ENCODE results near the gene FRMD4A.
A peak's percentile ranks its signal among the peaks of the same experiment; 100 is the strongest.
"Not testable (repeated sequence)": the region's sequence is repeated elsewhere in the genome, so short reads cannot be mapped to it uniquely, and the experiment has no call there.

The FRMD4A gene

GRCh38 chr10:14135196-14135595 lies 195.5 kb downstream of the FRMD4A start:
- DNase-seq: not testable (repeated sequence)

- DNase-seq: no peak
These were observed 196.4 kb downstream of the FRMD4A start for GRCh38 chr10:14134275-14134674.

- no peak for DNase-seq
These were observed 199.3 kb downstream of the FRMD4A start for GRCh38 chr10:14131261-14131960.

- no peak for DNase-seq
These were observed 201.0 kb downstream of the FRMD4A start for GRCh38 chr10:14129770-14130169.

- DNase-seq: no peak
These were observed 202.2 kb downstream of the FRMD4A start for GRCh38 chr10:14128519-14128918.

- DNase-seq: no peak
These were observed 203.9 kb downstream of the FRMD4A start for GRCh38 chr10:14126697-14127440.

- no peak for DNase-seq
These were observed 205.2 kb downstream of the FRMD4A start for GRCh38 chr10:14125564-14125963.

- DNase-seq: no peak
These were observed 205.8 kb downstream of the FRMD4A start for GRCh38 chr10:14124941-14125340.

GRCh38 chr10:14123139-14123538 lies 207.6 kb downstream of the FRMD4A start:
- DNase-seq: no peak

GRCh38 chr10:14120812-14121211 lies 209.9 kb downstream of the FRMD4A start:
- DNase-seq: no peak

- DNase-seq: no peak
These were observed 211.8 kb downstream of the FRMD4A start for GRCh38 chr10:14118953-14119352.

GRCh38 chr10:14116837-14117236 lies 213.9 kb downstream of the FRMD4A start:
- DNase-seq: no peak

GRCh38 chr10:14116021-14116420 lies 214.7 kb downstream of the FRMD4A start:
- peak; percentile 69 for DNase-seq

- no peak for DNase-seq
These were observed 215.9 kb downstream of the FRMD4A start for GRCh38 chr10:14114791-14115190.

- no peak for DNase-seq
These were observed 218.7 kb downstream of the FRMD4A start for GRCh38 chr10:14112056-14112455.

- DNase-seq: no peak
These were observed 219.5 kb downstream of the FRMD4A start for GRCh38 chr10:14111208-14111607.

GRCh38 chr10:14106828-14107227 lies 223.9 kb downstream of the FRMD4A start:
- DNase-seq: no peak

- no peak for DNase-seq
These were observed 228.7 kb downstream of the FRMD4A start for GRCh38 chr10:14102056-14102455.

GRCh38 chr10:14099885-14100284 lies 230.8 kb downstream of the FRMD4A start:
- no peak for DNase-seq

- DNase-seq: no peak
These were observed 236.8 kb downstream of the FRMD4A start for GRCh38 chr10:14093730-14094484.

GRCh38 chr10:14092799-14093198 lies 237.9 kb downstream of the FRMD4A start:
- DNase-seq: no peak

GRCh38 chr10:14089556-14090292 lies 241.0 kb downstream of the FRMD4A start:
- DNase-seq: no peak

GRCh38 chr10:14087566-14087965 lies 243.2 kb downstream of the FRMD4A start:
- no peak for DNase-seq
